Measurements from ENCODE around the gene TAL1.
A peak's percentile ranks its signal among the peaks of the same experiment; 100 is the strongest.
"Not testable (repeated sequence)": the region's sequence is repeated elsewhere in the genome, so short reads cannot be mapped to it uniquely, and the experiment has no call there.

Gene TAL1

GRCh38 chr1:47196622-47197021, 35.4 kb downstream of the TAL1 start:
- Histone ChIP-seq H3K9me3 (ENCODE audit: insufficient read depth, low read length) (no peaks in the 10 kb centered on the region), H3K9ac (ENCODE audit: insufficient read length, low read depth) (no peak overlapping the region), H3K36me3 (ENCODE audit: insufficient read depth, insufficient read length, low read length) (no peaks in the 10 kb centered on the region), H3K27me3 (ENCODE audit: insufficient read depth, insufficient read length) (peaks cover 5% of the 10 kb centered on the region), H3K4me3 (ENCODE audit: insufficient read length, low read depth) (no peak overlapping the region), H3K4me1 (ENCODE audit: insufficient read depth, insufficient read length) (peaks cover 15% of the 10 kb centered on the region)
- DNase-seq (ENCODE audit: low read depth, low spot score): no peak
- TF ChIP-seq SUZ12 (IDR thresholded peaks at IDR 0.05; ENCODE audit: extremely low read depth, insufficient read depth, insufficient read length): no peak
- TF ChIP-seq YY1 (IDR thresholded peaks at IDR 0.05; ENCODE audit: insufficient read depth, insufficient read length): no peak
- no peak for TF ChIP-seq ZNF274 (IDR thresholded peaks at IDR 0.05; ENCODE audit: low read depth, low read length)

- not testable (repeated sequence) for H3K36me3 ChIP-seq (ENCODE audit: insufficient read depth, insufficient read length, low read length); H3K9me3 ChIP-seq (ENCODE audit: insufficient read depth, low read length); H3K27me3 ChIP-seq (ENCODE audit: insufficient read depth, insufficient read length); DNase-seq (ENCODE audit: low read depth, low spot score); H3K9ac ChIP-seq (ENCODE audit: insufficient read length, low read depth); H3K4me3 ChIP-seq (ENCODE audit: insufficient read length, low read depth)
- H3K4me1 ChIP-seq (ENCODE audit: insufficient read depth, insufficient read length): peaks cover 21% of the 10 kb centered on the region
Observed at GRCh38 chr1:47195981-47196380, 36.0 kb downstream of the TAL1 start.

- DNase-seq (ENCODE audit: low read depth, low spot score): no peak
- Histone ChIP-seq H3K27me3 (ENCODE audit: insufficient read depth, insufficient read length) (peaks cover 5% of the 10 kb centered on the region), H3K9me3 (ENCODE audit: insufficient read depth, low read length) (no peaks in the 10 kb centered on the region), H3K4me3 (ENCODE audit: insufficient read length, low read depth) (no peak overlapping the region), H3K4me1 (ENCODE audit: insufficient read depth, insufficient read length) (peaks cover 27% of the 10 kb centered on the region), H3K9ac (ENCODE audit: insufficient read length, low read depth) (no peak overlapping the region), H3K36me3 (ENCODE audit: insufficient read depth, insufficient read length, low read length) (no peaks in the 10 kb centered on the region)
- TF ChIP-seq YY1 (IDR thresholded peaks at IDR 0.05; ENCODE audit: insufficient read depth, insufficient read length) (no peak), ZNF274 (IDR thresholded peaks at IDR 0.05; ENCODE audit: low read depth, low read length) (no peak), SUZ12 (IDR thresholded peaks at IDR 0.05; ENCODE audit: extremely low read depth, insufficient read depth, insufficient read length) (no peak)
Observed at GRCh38 chr1:47194311-47194710, 37.7 kb downstream of the TAL1 start.

DNA sequence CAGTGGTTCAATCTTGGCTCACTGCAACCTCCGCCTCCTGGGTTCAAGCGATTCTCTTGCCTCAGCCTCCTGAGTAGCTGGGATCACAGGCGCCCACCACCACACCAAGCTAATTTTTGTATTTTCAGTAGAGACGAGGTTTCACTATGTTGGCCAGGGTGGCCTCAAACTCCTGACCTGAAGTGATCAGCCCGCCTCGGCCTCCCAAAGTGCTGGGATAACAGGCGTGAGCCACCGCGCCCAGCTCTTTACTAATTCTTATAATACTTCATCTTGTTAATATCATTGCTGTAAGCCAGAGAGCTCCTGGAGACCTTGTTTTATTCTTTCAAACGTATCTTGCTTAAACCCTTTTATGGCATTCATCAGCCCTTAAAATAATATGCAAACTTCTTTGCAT, 38.5 kb downstream of the TAL1 start:
- not testable (repeated sequence) for H3K27me3 ChIP-seq (ENCODE audit: insufficient read depth, insufficient read length); H3K36me3 ChIP-seq (ENCODE audit: insufficient read depth, insufficient read length, low read length); H3K4me3 ChIP-seq (ENCODE audit: insufficient read length, low read depth); H3K9me3 ChIP-seq (ENCODE audit: insufficient read depth, low read length); H3K9ac ChIP-seq (ENCODE audit: insufficient read length, low read depth); DNase-seq (ENCODE audit: low read depth, low spot score)
- H3K4me1 ChIP-seq (ENCODE audit: insufficient read depth, insufficient read length): peaks cover 27% of the 10 kb centered on the region

DNA sequence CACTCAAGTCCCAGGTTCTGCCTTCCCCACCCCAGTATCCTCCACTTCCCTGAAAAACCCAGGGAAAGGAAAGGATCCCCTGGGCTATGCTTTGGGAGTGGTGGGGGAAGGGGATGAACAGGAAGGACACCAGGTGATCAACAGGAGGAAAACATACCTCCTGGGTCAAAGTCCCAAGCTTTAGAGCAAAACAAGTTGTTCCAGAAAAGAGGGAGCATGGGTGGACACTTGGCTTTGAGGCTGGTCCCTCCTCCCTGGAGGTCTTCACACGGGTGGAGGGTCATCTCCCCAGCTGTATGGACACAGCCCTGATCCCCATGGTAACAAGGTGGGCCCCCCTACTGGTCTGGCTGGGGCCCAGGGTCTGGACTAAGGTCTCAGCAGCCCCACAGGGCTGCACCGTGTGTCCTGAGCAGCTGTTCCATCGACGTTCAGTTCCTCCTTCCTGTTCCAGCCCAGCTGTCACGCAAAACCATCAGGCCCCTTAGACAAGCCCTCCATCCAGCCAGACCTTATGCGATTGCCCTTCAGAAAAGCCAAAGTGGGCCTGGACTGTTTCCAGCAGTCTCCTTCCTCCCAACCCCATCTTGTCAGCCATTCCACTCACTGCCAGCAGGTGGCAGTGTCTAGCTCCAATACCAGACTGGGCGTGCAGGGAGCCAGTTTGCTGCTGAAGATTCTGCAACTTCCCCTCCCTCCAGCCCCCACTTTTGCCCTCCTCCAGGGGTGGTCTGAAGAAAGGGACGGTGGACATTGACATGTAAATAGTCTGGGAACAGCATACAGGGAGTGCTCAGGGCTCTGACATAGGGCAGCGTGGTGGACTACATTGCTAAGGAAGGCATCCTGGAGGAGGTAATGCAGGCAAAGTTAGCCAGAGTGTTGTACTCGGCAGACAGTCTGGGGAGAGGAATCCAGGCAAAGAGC, 39.3 kb downstream of the TAL1 start:
- peak; percentile 98 for DNase-seq (ENCODE audit: low read depth, low spot score)
- H3K27me3 ChIP-seq (ENCODE audit: insufficient read depth, insufficient read length): peaks cover 5% of the 10 kb centered on the region
- H3K4me1 ChIP-seq (ENCODE audit: insufficient read depth, insufficient read length): peaks cover 27% of the 10 kb centered on the region
- H3K9me3 ChIP-seq (ENCODE audit: insufficient read depth, low read length): no peaks in the 10 kb centered on the region
- H3K9ac ChIP-seq (ENCODE audit: insufficient read length, low read depth): peak overlapping the region; percentile 26
- no peak overlapping the region for H3K4me3 ChIP-seq (ENCODE audit: insufficient read length, low read depth)
- TF ChIP-seq ZNF274 (IDR thresholded peaks at IDR 0.05; ENCODE audit: low read depth, low read length) (no peak), YY1 (IDR thresholded peaks at IDR 0.05; ENCODE audit: insufficient read depth, insufficient read length) (no peak), SUZ12 (IDR thresholded peaks at IDR 0.05; ENCODE audit: extremely low read depth, insufficient read depth, insufficient read length) (no peak)
- H3K36me3 ChIP-seq (ENCODE audit: insufficient read depth, insufficient read length, low read length): no peaks in the 10 kb centered on the region

DNA sequence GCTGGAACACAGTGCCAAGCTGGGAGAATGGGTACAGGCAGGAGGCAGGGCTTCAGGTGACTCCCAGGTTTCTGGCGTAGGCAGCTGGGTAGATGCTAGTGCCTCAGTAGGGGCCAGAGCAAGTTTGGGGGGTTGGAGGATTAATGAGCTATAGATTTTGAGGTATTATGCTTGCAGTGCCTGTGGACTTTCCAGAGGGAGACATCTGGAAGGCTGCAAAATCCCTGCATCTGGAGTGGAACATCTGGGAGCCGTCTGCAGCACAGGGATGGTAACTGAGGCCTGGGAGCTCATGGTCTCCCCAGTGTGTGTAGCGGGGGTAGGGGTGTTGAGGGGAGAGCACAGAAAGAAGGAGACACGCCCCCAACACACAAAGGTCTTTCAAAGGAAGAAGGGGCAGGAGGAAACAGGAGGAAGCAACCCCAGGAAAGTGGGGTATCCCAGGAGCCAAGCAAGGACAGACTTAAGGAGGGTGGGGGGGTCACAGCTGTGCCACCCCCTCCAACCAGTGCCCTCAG, 40.0 kb downstream of the TAL1 start:
- H3K27me3 ChIP-seq (ENCODE audit: insufficient read depth, insufficient read length): peaks cover 5% of the 10 kb centered on the region
- no peak overlapping the region for H3K4me3 ChIP-seq (ENCODE audit: insufficient read length, low read depth)
- TF ChIP-seq YY1 (IDR thresholded peaks at IDR 0.05; ENCODE audit: insufficient read depth, insufficient read length) (no peak), ZNF274 (IDR thresholded peaks at IDR 0.05; ENCODE audit: low read depth, low read length) (no peak), SUZ12 (IDR thresholded peaks at IDR 0.05; ENCODE audit: extremely low read depth, insufficient read depth, insufficient read length) (no peak)
- no peaks in the 10 kb centered on the region for H3K36me3 ChIP-seq (ENCODE audit: insufficient read depth, insufficient read length, low read length)
- no peak for DNase-seq (ENCODE audit: low read depth, low spot score)
- H3K9ac ChIP-seq (ENCODE audit: insufficient read length, low read depth): no peak overlapping the region
- peaks cover 27% of the 10 kb centered on the region for H3K4me1 ChIP-seq (ENCODE audit: insufficient read depth, insufficient read length)
- no peaks in the 10 kb centered on the region for H3K9me3 ChIP-seq (ENCODE audit: insufficient read depth, low read length)

- Histone ChIP-seq H3K9me3 (ENCODE audit: insufficient read depth, low read length) (no peaks in the 10 kb centered on the region), H3K4me1 (ENCODE audit: insufficient read depth, insufficient read length) (peaks cover 27% of the 10 kb centered on the region), H3K9ac (ENCODE audit: insufficient read length, low read depth) (no peak overlapping the region), H3K4me3 (ENCODE audit: insufficient read length, low read depth) (no peak overlapping the region), H3K36me3 (ENCODE audit: insufficient read depth, insufficient read length, low read length) (no peaks in the 10 kb centered on the region), H3K27me3 (ENCODE audit: insufficient read depth, insufficient read length) (peaks cover 5% of the 10 kb centered on the region)
- no peak for DNase-seq (ENCODE audit: low read depth, low spot score)
- no peak for TF ChIP-seq SUZ12 (IDR thresholded peaks at IDR 0.05; ENCODE audit: extremely low read depth, insufficient read depth, insufficient read length)
- no peak for TF ChIP-seq ZNF274 (IDR thresholded peaks at IDR 0.05; ENCODE audit: low read depth, low read length)
- TF ChIP-seq YY1 (IDR thresholded peaks at IDR 0.05; ENCODE audit: insufficient read depth, insufficient read length): no peak
Observed at GRCh38 chr1:47190857-47191256, 41.2 kb downstream of the TAL1 start.

Measured in NT2/D1 (cell line).